H1 (cell line): ENCODE data around the gene UNC119B. TPM values are rescaled to one million over a fixed set of nuclear protein-coding genes. Genes with fewer than 3 reads are reported as not detected.

Experiments used
- CTCF ChIA-PET: fragments of 300-600 bp; sonication (Branson Sonifier 250); formaldehyde crosslinking; loops from one replicate; lab custom pipeline; 2021; ENCODE audit not compliant: partially characterized antibody; lab: Charles Lee
- POLR2A ChIA-PET: fragments of 300-600 bp; sonication (Branson Sonifier 250); formaldehyde crosslinking; loops from one replicate; lab custom pipeline; 2021; ENCODE audit warnings: inconsistent platforms; ENCODE audit not compliant: partially characterized antibody; lab: Charles Lee
- DNase-seq, 2 experiments: peaks; one replicate each; pipeline versions ENCODE4 v3.0.0 to v3.0.0-alpha.2; 2010 to 2022; ENCODE audit warnings: low spot score in 2 of 2, low read depth in 1 of 2, mixed read lengths in 1 of 2
- FAIRE-seq: peaks from 2 replicates; lab custom pipeline; 2011; peaks lifted over from hg19 to GRCh38; lab: Jason Lieb, UNC
- H2AFZ ChIP-seq: 2 replicates; pipeline ENCODE4 v1.8.1; 2012; ENCODE audit warnings: low read length, inconsistent platforms
- H2AK5ac ChIP-seq: 2 replicates; pipeline ENCODE4 v1.6.1; 2013; ENCODE audit warnings: low read depth, low read length
- H2BK120ac ChIP-seq: replicated peaks from 2 replicates; pipeline ENCODE3; 2013; ENCODE audit warnings: low read depth, low read length, inconsistent platforms
- H2BK12ac ChIP-seq: 2 replicates; pipeline ENCODE4 v1.6.1; 2013; ENCODE audit warnings: low read depth, low read length
- H2BK15ac ChIP-seq: 2 replicates; pipeline ENCODE4 v1.6.1; 2013; ENCODE audit warnings: low read length
- H2BK20ac ChIP-seq: 2 replicates; pipeline ENCODE4 v1.6.1; 2013; ENCODE audit warnings: low read length
- H2BK5ac ChIP-seq: 2 replicates; pipeline ENCODE4 v1.6.1; 2013; ENCODE audit warnings: low read depth, low read length
- H3K14ac ChIP-seq: 2 replicates; pipeline ENCODE4 v1.6.1; 2013; ENCODE audit warnings: inconsistent platforms; ENCODE audit not compliant: insufficient read length
- H3K18ac ChIP-seq: 2 replicates; pipeline ENCODE4 v1.6.1; 2013; ENCODE audit warnings: low read length; ENCODE audit errors: extremely low read depth
- H3K23ac ChIP-seq: 2 replicates; pipeline ENCODE4 v1.6.1; 2013; ENCODE audit warnings: inconsistent platforms; ENCODE audit not compliant: insufficient read length
- H3K23me2 ChIP-seq: 2 replicates; pipeline ENCODE4 v1.6.1; 2013; ENCODE audit warnings: low read depth, low read length
- H3K27ac ChIP-seq: 2 replicates; pipeline ENCODE4 v1.6.1; 2011; ENCODE audit warnings: low read depth, low read length, inconsistent platforms
- H3K27me3 ChIP-seq, 4 experiments: replicated peaks in 1 of 4; 1 replicate in 1 of 4; 2 replicates in 3 of 4; pipeline versions ENCODE4 v1.6.1 to v1.8.1; 2011 to 2013; ENCODE audit warnings: low read length in 3 of 4, mild to moderate bottlenecking in 3 of 4, inconsistent platforms in 2 of 4, mixed read lengths in 2 of 4, moderate library complexity in 1 of 4; ENCODE audit not compliant: control insufficient read depth in 3 of 4, insufficient read depth in 3 of 4; ENCODE audit errors: extremely low read depth in 1 of 4
- H3K36me3 ChIP-seq, 4 experiments: 2 replicates each; pipeline versions ENCODE4 v1.6.1 to v1.8.1; 2011 to 2013; ENCODE audit warnings: mild to moderate bottlenecking in 4 of 4, low read length in 3 of 4, moderate library complexity in 2 of 4, control low read depth in 1 of 4, inconsistent platforms in 1 of 4; ENCODE audit not compliant: insufficient read depth in 4 of 4, control insufficient read depth in 2 of 4
- H3K4ac ChIP-seq: replicated peaks from 2 replicates; pipeline ENCODE3; 2013; ENCODE audit warnings: low read length, low read depth, mixed read lengths, inconsistent platforms; ENCODE audit not compliant: insufficient read length
- H3K4me1 ChIP-seq, 4 experiments: replicated peaks in 1 of 4; 1 replicate in 1 of 4; 2 replicates in 3 of 4; pipeline versions ENCODE4 v1.6.1 to v1.8.1; 2011 to 2013; ENCODE audit warnings: low read length in 3 of 4, inconsistent platforms in 2 of 4, mixed read lengths in 1 of 4; ENCODE audit not compliant: insufficient read depth in 4 of 4, control insufficient read depth in 3 of 4
- H3K4me2 ChIP-seq, 2 experiments: 2 replicates each; pipeline versions ENCODE4 v1.6.1 to v1.8.1; 2011 to 2013; ENCODE audit warnings: low read depth in 2 of 2, low read length in 2 of 2, control low read depth in 1 of 2, inconsistent platforms in 1 of 2, mild to moderate bottlenecking in 1 of 2; ENCODE audit not compliant: insufficient read depth in 1 of 2
- H3K4me3 ChIP-seq, 4 experiments: fragments of 200-600, 300-600 bp in 1 of 4; sonication (generic), shearing (Covaris generic), sonication (Bioruptor Twin) in 1 of 4; 2 replicates each; pipeline versions ENCODE4 v1.5.1 to v1.8.1; 2011 to 2016; ENCODE audit warnings: low read length in 4 of 4, low read depth in 3 of 4, control low read depth in 2 of 4, inconsistent platforms in 2 of 4, mild to moderate bottlenecking in 2 of 4, mixed read lengths in 1 of 4, moderate library complexity in 1 of 4; ENCODE audit not compliant: insufficient read depth in 2 of 4; ENCODE audit errors: extremely low read depth in 1 of 4
- H3K56ac ChIP-seq: replicated peaks from 2 replicates; pipeline ENCODE3; 2013; ENCODE audit warnings: low read depth, mild to moderate bottlenecking, mixed read lengths, low read length, inconsistent platforms; ENCODE audit not compliant: insufficient read length
- H3K79me1 ChIP-seq: 2 replicates; pipeline ENCODE4 v1.6.1; 2013; ENCODE audit warnings: low read depth, low read length, control low read depth
- H3K79me2 ChIP-seq, 2 experiments: 2 replicates each; pipeline versions ENCODE4 v1.6.1 to v1.8.1; 2012 to 2013; ENCODE audit warnings: low read length in 2 of 2, mild to moderate bottlenecking in 2 of 2, inconsistent platforms in 1 of 2; ENCODE audit not compliant: insufficient read depth in 2 of 2, control insufficient read depth in 1 of 2
- H3K9ac ChIP-seq, 4 experiments: replicated peaks in 1 of 4; 1 replicate in 1 of 4; 2 replicates in 3 of 4; pipeline versions ENCODE4 v1.6.1 to v1.8.1; 2011 to 2013; ENCODE audit warnings: low read depth in 3 of 4, low read length in 3 of 4, control low read depth in 2 of 4, mild to moderate bottlenecking in 2 of 4, moderate library complexity in 2 of 4, inconsistent platforms in 1 of 4; ENCODE audit errors: extremely low read depth in 1 of 4
- H3K9me3 ChIP-seq, 2 experiments: 2 replicates each; pipeline versions ENCODE4 v1.6.1 to v1.8.1; 2012 to 2013; ENCODE audit warnings: mild to moderate bottlenecking in 2 of 2, moderate library complexity in 2 of 2, control low read depth in 1 of 2, inconsistent platforms in 1 of 2, low read depth in 1 of 2, low read length in 1 of 2, mixed read lengths in 1 of 2; ENCODE audit not compliant: insufficient read depth in 2 of 2
- H4K20me1 ChIP-seq, 2 experiments: replicated peaks in 1 of 2; 2 replicates each; pipeline versions ENCODE3 to v1.8.1; 2011 to 2013; ENCODE audit warnings: inconsistent platforms in 2 of 2, low read length in 2 of 2, mild to moderate bottlenecking in 1 of 2; ENCODE audit not compliant: insufficient read depth in 2 of 2, control insufficient read depth in 1 of 2
- H4K5ac ChIP-seq: 2 replicates; pipeline ENCODE4 v1.6.1; 2013; ENCODE audit warnings: low read length, low read depth, mixed read lengths, inconsistent platforms; ENCODE audit not compliant: insufficient read length
- H4K8ac ChIP-seq: 2 replicates; pipeline ENCODE4 v1.8.0; 2013; ENCODE audit warnings: mild to moderate bottlenecking, moderate library complexity, low read length, inconsistent platforms; ENCODE audit not compliant: insufficient read depth; ENCODE audit errors: extremely low read depth
- H4K91ac ChIP-seq: replicated peaks from 2 replicates; pipeline ENCODE3; 2013; ENCODE audit warnings: low read length, mixed read lengths, inconsistent platforms; ENCODE audit not compliant: insufficient read length
- RXRA ChIP-seq: IDR thresholded peaks from 2 replicates; pipeline ENCODE4 v1.6.1; 2011; ENCODE audit warnings: low read depth, mild to moderate bottlenecking, low read length, moderate library complexity; ENCODE audit not compliant: insufficient read depth
- TBP ChIP-seq: IDR thresholded peaks from 2 replicates; pipeline ENCODE4 v1.6.1; 2011; ENCODE audit warnings: low read depth, low read length, improper control_type of control experiment
- WGBS, 2 experiments: shearing (Covaris generic) in 1 of 2; methylation state at CpG; one replicate each; pipeline versions ENCODE4 v1.1.6 to v1.1.7; 2013 to 2015; ENCODE audit warnings: low lambda C conversion rate in 2 of 2, mixed read lengths in 2 of 2, inconsistent platforms in 1 of 2, low coverage in 1 of 2, missing lambda C conversion rate in 1 of 2; ENCODE audit not compliant: insufficient replicate concordance in 2 of 2, insufficient coverage in 1 of 2, insufficient read length in 1 of 2; ENCODE audit errors: extremely low coverage in 1 of 2, missing lambda C conversion rate in 1 of 2; 5-methylcytosine and 5-hydroxymethylcytosine counted together
- polyA plus RNA-seq, 7 experiments: library from polyadenylated mRNA; depleted of rRNA in 3 of 7; stranded (reverse) in 5 of 7; unstranded in 2 of 7; fragments of >200 nt in 5 of 7; fragments of 200-250 nt in 2 of 7; gene quantifications; 1 replicate in 5 of 7; 2 replicates in 1 of 7; 4 replicates in 1 of 7; pipeline versions ENCODE4 v1.2.1 to v1.2.3, GENCODE V29; 2011 to 2013; ENCODE audit warnings: missing spikeins in 2 of 7, mixed read lengths in 2 of 7
- total RNA-seq: library from RNA; stranded (reverse); fragmentation: NEBNext Ultra II Directional; extraction: Animal tissue kit (Norgen Biotek cat#: 25700); gene quantifications from 2 replicates; pipeline ENCODE4 v1.2.1, GENCODE V29; 2021

Gene UNC119B
- total and polyA plus RNA-seq, 2 of the 8 experiments (the other 6 are each of a cell fraction or from before 2014, with no cell fraction given), result 40.5 to 50.1 TPM

- H4K5ac ChIP-seq, result no peak overlapping the region
- TF ChIP-seq TBP, result peak; percentile 66
- no peak for TF ChIP-seq RXRA
- POLR2A ChIA-PET, result interaction anchor here (0.8 to 1.5 kb wide), 4 partner anchors 13 to 170 kb away, joined by 3 to 6 read pairs (median 6); partner anchors contain the start of gene POP5
- FAIRE-seq, result no peak
- H3K4ac ChIP-seq, result no peak overlapping the region
- H4K91ac ChIP-seq, result no peak overlapping the region
- H3K27ac ChIP-seq, result no peak overlapping the region
- H2BK5ac ChIP-seq, result no peak overlapping the region
- H3K79me1 ChIP-seq, result no peaks in the 10 kb centered on the region
- H3K56ac ChIP-seq, result no peak overlapping the region
- DNase-seq, result no peak
- no peak overlapping the region for H3K14ac ChIP-seq
- H2BK120ac ChIP-seq, result no peak overlapping the region
- peaks cover 0 to 7% of the 10 kb centered on the region in 2 experiments for H4K20me1 ChIP-seq
- no peak overlapping the region for H2BK12ac ChIP-seq
- H3K9me3 ChIP-seq, result no peaks in the 10 kb centered on the region
- H3K18ac ChIP-seq, result no peak overlapping the region
- peaks cover 0 to 4% (median 1%) of the 10 kb centered on the region in 4 experiments; a peak in 3 of 7 replicates for H3K27me3 ChIP-seq
- peak overlapping the region; percentile 77 to 81 for H3K4me2 ChIP-seq
- H3K23me2 ChIP-seq, result peaks cover 4% of the 10 kb centered on the region; the same call in 1 of the 2 replicates
- no peak overlapping the region for H4K8ac ChIP-seq
- H2AFZ ChIP-seq, result peak overlapping the region; percentile 54; the same call in 1 of the 2 replicates
- H2BK20ac ChIP-seq, result no peak overlapping the region
- no peaks in the 10 kb centered on the region for H3K79me2 ChIP-seq
- peaks cover 0 to 5% (median 4%) of the 10 kb centered on the region in 4 experiments; a peak in 4 of 7 replicates for H3K4me1 ChIP-seq
- WGBS, 2 experiments, result 32% methylated on average over 14 of the region's 14 CpGs; no CpG with 5 or more reads in 1 of the 2 experiments
- peak overlapping the region in 1 of 4 experiments; percentile 33; a peak in 3 of 7 replicates for H3K9ac ChIP-seq
- no peak overlapping the region for H2AK5ac ChIP-seq
- CTCF ChIA-PET, result interaction anchor here (0.6 to 1.4 kb wide), 10 partner anchors 9 to 246 kb away, joined by 3 to 7 read pairs (median 4); partner anchors contain the start of gene POP5
- H3K4me3 ChIP-seq, result peak overlapping the region; percentile 37 to 67 (median 42)
- no peak overlapping the region for H3K23ac ChIP-seq
- no peak overlapping the region for H2BK15ac ChIP-seq
- H3K36me3 ChIP-seq, result peaks cover 17 to 32% (median 26%) of the 10 kb centered on the region in 4 experiments
Observed at GRCh38 chr12:120725151-120725658, 14.9 kb downstream of the UNC119B start.
